GM21526 (cell line): ENCODE results near the gene ZNF764.

Source experiments
- ATAC-seq: cut with Tn5 transposase; IDR thresholded peaks from one replicate; pipeline ENCODE4 v1.9.1; 2021; ENCODE audit warnings: moderate library complexity; ENCODE audit not compliant: unreplicated experiment, low FRiP score

The ZNF764 gene

GRCh38 chr16:30570636-30571444 is 12.7 kb upstream of the ZNF764 start:
- ATAC-seq: no peak

- ATAC-seq: no peak
Measured at GRCh38 chr16:30569746-30570635, 11.8 kb upstream of the ZNF764 start.

GRCh38 chr16:30569281-30569680 is 11.1 kb upstream of the ZNF764 start:
- no peak for ATAC-seq

- no peak for ATAC-seq
Measured at GRCh38 chr16:30567991-30568638, 9.9 kb upstream of the ZNF764 start.

DNA sequence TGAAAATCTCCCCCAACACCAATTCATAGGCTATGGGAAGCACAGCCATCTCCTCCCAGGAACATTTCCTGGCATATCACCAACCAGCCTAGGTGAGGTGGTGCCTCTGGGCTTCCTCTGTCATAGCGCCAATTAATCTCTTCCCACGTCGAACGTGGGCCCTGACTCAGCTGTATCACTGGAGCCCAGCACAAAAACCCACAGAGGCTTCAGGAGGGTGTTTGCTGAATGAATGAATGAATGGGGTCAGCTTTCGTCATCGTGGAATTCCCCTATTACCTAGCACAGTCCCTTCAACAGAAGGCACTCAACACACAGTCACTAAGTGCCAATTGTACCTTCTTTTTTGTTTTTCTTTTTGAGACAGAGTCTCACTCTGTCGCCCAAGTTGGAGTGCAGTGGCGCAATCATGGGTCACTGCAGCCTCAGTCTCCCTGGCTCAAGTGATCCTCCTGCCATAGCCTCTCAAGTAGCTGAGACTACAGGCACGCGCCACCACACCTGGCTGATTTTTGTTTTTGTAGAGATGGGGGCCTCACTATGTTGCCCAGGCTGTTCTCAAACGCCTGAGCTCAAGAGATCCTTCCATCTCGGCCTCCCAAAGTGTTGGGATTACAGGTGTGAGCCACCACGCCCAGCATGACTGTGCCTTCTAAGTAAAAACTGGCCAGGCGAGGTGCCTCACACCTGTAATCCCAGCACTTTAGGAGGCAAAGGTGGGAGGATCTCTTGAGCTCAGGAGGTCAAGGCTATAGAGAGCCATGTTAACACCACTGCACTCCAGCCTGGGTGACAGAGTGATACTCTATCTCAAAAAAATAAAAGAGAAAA is 9.2 kb upstream of the ZNF764 start:
- ATAC-seq: no peak

- ATAC-seq: no peak
Measured at GRCh38 chr16:30566531-30566930, 8.4 kb upstream of the ZNF764 start.

DNA sequence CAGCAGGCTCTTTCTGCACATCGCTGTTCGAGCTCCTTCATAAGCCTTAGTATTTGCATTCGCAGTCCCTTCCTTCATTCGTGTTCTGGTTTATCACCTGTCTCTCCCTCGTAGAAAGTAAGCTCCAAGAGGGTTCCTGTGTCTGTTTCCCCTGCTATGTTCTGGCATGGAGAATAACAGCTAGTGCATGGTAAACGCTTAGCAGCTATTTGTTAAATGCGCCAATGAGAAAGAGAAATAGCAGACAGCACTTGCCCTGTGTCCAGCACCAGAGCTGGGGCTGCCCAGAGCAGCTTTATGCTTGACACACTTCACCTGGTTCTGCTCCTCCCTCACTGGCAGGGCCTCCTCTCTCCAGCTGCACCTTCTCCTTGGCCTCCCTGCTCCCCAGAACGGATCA is 7.8 kb upstream of the ZNF764 start:
- no peak for ATAC-seq

DNA sequence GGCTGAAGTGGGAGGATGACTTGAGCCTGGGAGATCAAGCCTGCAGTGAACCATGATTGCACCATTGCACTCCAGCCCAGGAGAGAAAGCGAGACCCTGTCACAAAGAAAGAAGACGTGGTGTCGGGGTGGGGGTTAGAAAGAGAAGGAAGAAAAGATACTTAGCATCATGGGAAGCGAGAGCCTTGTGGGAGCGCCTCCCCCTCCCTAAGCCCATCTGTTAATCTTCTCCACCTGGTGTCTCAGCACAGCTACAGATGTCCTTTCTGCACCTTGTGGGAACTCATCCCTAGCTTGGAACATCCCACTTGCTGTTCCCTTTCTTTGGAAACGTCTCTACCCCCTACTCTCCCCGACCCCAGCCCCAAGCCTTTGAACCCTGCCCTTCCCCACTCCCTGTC is 7.4 kb upstream of the ZNF764 start:
- ATAC-seq: no peak

DNA sequence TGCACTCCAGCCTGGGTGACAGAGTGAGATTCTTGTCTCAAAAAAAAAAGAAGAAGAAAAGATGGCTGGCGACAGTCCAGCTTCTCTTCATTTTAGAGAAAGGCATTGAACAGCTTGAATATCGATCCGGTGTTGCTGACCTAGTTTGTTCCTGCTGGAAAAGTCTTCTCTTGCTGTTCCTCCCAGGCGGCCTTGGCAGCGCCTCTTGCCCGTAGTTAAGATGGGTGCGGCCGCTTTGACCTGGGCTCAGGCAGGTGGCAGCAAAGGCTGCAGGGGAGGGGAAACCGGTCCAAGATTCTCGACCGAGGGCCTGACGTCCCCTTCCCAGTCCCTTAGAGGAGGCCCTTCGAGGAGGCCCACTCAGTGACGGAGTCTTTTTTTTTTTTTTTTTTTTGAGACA is 3.8 kb upstream of the ZNF764 start:
- no peak for ATAC-seq

- ATAC-seq: no peak
Measured at GRCh38 chr16:30561089-30561816, 3.1 kb upstream of the ZNF764 start.

DNA sequence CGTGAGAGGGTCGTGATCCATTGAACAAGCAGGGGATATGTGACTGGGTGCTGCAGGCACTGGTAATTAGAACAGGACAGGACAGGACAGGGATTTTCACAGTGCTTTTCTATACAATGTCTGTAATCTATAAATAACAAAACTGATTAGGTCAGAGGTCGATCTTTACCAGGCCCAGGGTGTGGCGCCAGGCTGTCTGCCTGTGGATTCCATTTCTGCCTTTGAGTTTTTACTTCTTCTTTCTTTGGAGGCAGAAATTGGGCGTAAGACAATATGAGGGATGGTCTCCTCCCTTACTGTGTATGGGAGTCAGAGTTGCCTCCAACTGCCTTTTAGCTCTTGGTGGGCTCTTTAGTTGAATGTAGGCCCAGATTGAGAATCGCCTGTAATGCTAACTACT is 1.5 kb upstream of the ZNF764 start:
- no peak for ATAC-seq

GRCh38 chr16:30558789-30559377 is 709 bp upstream of the ZNF764 start:
- ATAC-seq: no peak

DNA sequence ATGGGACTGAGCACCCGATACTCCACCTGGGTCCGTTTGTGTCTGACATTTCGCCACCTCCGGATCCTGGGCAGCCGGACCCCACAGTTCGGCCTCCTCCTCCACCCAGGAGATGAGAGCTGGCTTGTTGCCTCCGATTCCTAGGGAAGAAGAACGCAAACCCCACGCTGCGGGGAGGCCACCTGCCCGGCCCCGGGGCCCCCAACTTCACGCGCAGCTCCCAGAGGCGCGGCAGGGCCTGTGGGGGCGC is 542 bp downstream of the ZNF764 start:
- ATAC-seq: no peak

DNA sequence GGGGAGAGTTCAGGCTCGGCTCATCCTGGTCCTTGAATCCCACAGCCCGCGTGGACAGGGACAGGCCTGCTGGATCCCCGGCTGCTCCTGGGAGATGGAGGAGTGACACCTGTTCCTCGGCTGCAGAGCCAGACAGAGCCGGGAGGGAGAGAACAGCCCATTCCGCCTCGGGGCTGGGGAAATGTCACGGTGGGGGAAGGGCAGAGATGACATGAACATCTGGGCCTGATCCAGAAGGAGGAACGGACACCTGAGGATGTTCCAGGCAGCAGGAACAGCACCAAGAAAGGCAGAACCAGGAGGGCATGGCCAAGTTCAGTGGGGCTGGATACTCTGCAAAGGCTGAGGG is 2.1 kb downstream of the ZNF764 start:
- no peak for ATAC-seq

- ATAC-seq: no peak
Measured at GRCh38 chr16:30555315-30556124, 2.7 kb downstream of the ZNF764 start.

DNA sequence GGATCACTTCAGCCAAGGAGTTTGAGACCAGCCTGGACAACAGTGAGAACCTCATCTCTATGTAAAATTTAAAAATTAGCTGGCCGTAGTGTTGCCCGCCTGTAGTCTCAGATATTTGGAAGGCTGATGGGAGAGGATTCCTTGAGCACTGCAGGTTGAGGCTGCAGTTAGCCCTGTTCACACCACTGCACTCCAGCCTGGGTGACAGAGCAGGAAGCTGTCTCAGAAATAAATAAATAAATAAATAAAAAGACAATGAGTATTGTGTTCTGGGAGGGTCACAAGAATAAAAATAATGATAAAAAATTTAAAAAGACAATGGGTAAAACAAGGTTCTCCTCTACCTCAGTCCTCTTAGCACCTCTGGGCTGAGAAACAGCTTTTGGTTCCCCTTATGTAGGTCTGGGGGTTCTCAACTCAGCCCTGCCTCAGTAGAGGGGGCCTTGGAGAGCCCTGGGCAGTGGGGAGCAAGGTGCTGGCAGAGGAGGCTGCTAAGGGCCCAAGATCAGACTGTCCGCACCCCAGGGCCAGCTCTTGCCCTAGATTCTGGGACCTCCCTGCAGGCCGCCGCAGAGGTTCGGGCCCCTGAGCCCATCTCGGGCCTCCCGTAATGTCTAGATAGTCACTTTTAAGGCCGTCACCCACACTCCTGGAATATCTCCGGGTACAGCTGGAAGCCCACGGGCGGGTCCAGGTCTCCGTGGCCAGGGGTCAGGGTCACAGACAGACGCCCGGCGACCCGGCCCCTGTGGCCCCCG is 3.4 kb downstream of the ZNF764 start:
- ATAC-seq: no peak

- no peak for ATAC-seq
Measured at GRCh38 chr16:30553393-30553899, 4.7 kb downstream of the ZNF764 start.

DNA sequence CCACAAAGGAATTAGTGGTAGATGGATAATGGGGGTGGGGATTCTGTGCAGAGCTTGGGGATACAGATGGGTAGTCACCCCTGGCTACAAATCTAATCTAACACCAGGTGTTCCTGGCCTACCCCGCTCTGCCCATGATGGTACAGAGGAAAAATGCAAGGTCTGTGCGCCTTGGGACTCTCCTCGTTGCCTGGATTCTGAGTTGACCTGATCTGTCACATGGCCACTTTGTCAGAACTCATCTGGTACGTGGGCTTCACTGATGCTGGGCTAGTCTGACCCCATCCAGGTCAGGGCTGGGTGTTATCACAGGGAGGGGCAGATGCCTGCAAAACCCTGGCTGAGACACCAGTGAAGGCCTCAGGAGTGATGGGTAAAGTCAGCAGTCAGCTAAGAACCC is 5.2 kb downstream of the ZNF764 start:
- no peak for ATAC-seq
